ENCODE measurements around the gene SF3B3. TPM values are rescaled to one million over a fixed set of nuclear protein-coding genes. Genes with fewer than 3 reads are reported as not detected.

SF3B3 gene
- total and polyA plus RNA-seq, 8 donors, result 43.9 to 131 (median 85.5) TPM

- Histone ChIP-seq H3K27me3 (no peaks in the 10 kb centered on the region), H3K27ac (no peak overlapping the region), H3K9me3 (no peaks in the 10 kb centered on the region), H3K4me1 (no peaks in the 10 kb centered on the region), H3K36me3 (peaks cover 15 to 83% (median 59%) of the 10 kb centered on the region in 3 donors), H3K4me3 (no peak overlapping the region)
- intact Hi-C loops (cut with DNase I), result no loop called here
- no peak for ATAC-seq
- FAIRE-seq, result no peak
- TF ChIP-seq CTCF (IDR thresholded peaks at IDR 0.05), result no peak
- WGBS, 2 donors, result 92% methylated on average over 6 of the region's 6 CpGs
- no peak for DNase-seq
Measured at GRCh38 chr16:70569752-70570151, 46.1 kb downstream of the SF3B3 start.

GRCh38 chr16:70570967-70571570, 47.5 kb downstream of the SF3B3 start:
- Histone ChIP-seq H3K36me3 (peaks cover 7 to 71% (median 50%) of the 10 kb centered on the region in 3 donors), H3K4me3 (no peak overlapping the region), H3K4me1 (no peaks in the 10 kb centered on the region), H3K9me3 (no peaks in the 10 kb centered on the region), H3K27me3 (no peaks in the 10 kb centered on the region), H3K27ac (no peak overlapping the region)
- intact Hi-C loops (cut with DNase I), result no loop called here
- DNase-seq (no peak), FAIRE-seq (no peak), ATAC-seq (no peak)
- TF ChIP-seq CTCF (IDR thresholded peaks at IDR 0.05), result no peak
- WGBS, 2 donors, result 83 to 84% methylated on average over 10 of the region's 10 CpGs

GRCh38 chr16:70571623-70572022, 48.0 kb downstream of the SF3B3 start:
- ATAC-seq, result no peak
- peaks cover 7 to 66% (median 50%) of the 10 kb centered on the region in 3 donors for H3K36me3 ChIP-seq
- no peak overlapping the region for H3K27ac ChIP-seq
- TF ChIP-seq CTCF (IDR thresholded peaks at IDR 0.05), result no peak
- intact Hi-C loops (cut with DNase I), result no loop called here
- 82 to 86% methylated on average over 8 of the region's 8 CpGs for WGBS, 2 donors
- no peaks in the 10 kb centered on the region for H3K27me3 ChIP-seq
- no peaks in the 10 kb centered on the region for H3K9me3 ChIP-seq
- no peak for DNase-seq
- no peak for FAIRE-seq
- H3K4me1 ChIP-seq, result no peaks in the 10 kb centered on the region
- H3K4me3 ChIP-seq, result no peak overlapping the region

GRCh38 chr16:70572050-70572925, 48.7 kb downstream of the SF3B3 start:
- no peaks in the 10 kb centered on the region for H3K9me3 ChIP-seq
- intact Hi-C loops (cut with DNase I), result no loop called here
- ATAC-seq (peak in 1 of 4 donors; percentile 7), DNase-seq (no peak), FAIRE-seq (no peak)
- H3K27me3 ChIP-seq, result no peaks in the 10 kb centered on the region
- H3K4me1 ChIP-seq, result no peaks in the 10 kb centered on the region
- WGBS, 2 donors, result 91 to 94% methylated on average over 5 of the region's 5 CpGs
- no peak for TF ChIP-seq CTCF (IDR thresholded peaks at IDR 0.05)
- no peak overlapping the region for H3K4me3 ChIP-seq
- H3K27ac ChIP-seq, result no peak overlapping the region
- H3K36me3 ChIP-seq, result peaks cover 7 to 60% (median 50%) of the 10 kb centered on the region in 3 donors

GRCh38 chr16:70572926-70573270, 49.3 kb downstream of the SF3B3 start:
- H3K4me3 ChIP-seq, result no peak overlapping the region
- no peak for DNase-seq
- FAIRE-seq, result no peak
- intact Hi-C loops (cut with DNase I), result no loop called here
- peaks cover 7 to 53% (median 45%) of the 10 kb centered on the region in 3 donors for H3K36me3 ChIP-seq
- 83 to 87% methylated on average over 2 of the region's 2 CpGs for WGBS, 2 donors
- no peak overlapping the region for H3K27ac ChIP-seq
- no peaks in the 10 kb centered on the region for H3K4me1 ChIP-seq
- no peak for ATAC-seq
- no peak for TF ChIP-seq CTCF (IDR thresholded peaks at IDR 0.05)
- H3K9me3 ChIP-seq, result no peaks in the 10 kb centered on the region
- H3K27me3 ChIP-seq, result no peaks in the 10 kb centered on the region
